Limb (tissue), 2 donors: ENCODE measurements around the gene COL4A6.

Experiments
- DNase-seq, 2 donors: peaks; one replicate each; pipeline ENCODE4 v3.0.0-alpha.2; 2016; ENCODE audit errors: extremely low spot score in 2 of 2

COL4A6 gene

GRCh38 chrX:108331126-108331909 lies 106.9 kb downstream of the COL4A6 start:
- DNase-seq, result no peak

DNA sequence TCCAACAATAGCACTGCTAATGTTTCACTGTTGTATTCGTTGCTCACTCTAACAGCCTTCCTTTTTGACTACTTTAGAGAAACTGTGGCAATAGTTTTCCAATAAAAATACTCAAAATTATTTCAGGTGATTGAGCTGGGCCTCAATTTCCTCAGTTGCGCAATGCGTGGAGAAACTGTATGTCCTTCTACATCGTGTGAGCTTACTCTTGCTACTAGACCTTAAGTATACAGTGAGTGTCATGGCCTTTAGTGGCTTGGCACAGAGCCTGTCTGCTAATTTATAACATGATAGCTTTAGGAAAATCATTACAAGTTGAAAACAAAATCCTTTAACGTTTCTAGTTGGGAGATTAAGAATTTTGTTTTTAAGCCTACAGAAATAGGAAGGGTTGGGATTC lies 114.5 kb downstream of the COL4A6 start:
- no peak for DNase-seq

DNA sequence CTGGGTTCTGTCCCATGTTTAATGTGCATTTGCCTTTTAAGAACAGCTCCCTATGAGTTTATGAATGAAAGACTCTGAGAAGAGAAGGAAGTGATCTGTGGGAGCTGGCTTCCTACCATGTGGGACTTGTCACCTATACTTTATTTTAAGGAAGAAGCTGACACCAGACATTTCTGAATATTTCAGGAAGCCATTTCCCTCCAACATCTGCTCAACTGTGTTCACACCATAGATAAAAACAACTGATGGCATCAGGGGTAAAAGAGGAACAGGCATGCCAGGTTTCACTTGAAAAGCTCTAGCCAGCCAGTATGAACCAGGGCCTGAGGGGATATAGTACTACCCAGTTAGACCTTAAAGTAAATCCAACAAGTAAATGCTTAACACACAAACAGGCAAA lies 116.0 kb downstream of the COL4A6 start:
- DNase-seq, result no peak

DNA sequence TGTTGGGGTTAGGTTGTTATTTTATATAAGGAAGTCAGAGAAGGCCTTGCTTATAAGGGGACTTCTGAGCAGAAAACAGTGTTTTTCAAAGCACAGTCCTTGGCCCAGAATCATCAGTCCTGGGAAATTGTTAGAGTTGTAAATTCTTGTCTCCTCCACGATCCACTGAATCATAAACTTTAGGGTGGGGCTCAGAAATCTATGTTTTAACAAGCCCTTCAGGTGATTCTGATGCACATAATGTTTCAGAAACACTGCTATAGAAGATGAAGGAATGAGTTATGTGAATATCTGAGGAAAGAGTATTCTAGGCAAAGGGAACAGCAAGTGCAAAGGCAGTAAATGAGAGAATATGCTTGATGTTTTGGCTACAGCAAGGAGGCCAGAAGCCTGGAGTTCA lies 121.8 kb downstream of the COL4A6 start:
- DNase-seq, result no peak

- no peak for DNase-seq
These were observed 124.6 kb downstream of the COL4A6 start for GRCh38 chrX:108313669-108314068.

DNA sequence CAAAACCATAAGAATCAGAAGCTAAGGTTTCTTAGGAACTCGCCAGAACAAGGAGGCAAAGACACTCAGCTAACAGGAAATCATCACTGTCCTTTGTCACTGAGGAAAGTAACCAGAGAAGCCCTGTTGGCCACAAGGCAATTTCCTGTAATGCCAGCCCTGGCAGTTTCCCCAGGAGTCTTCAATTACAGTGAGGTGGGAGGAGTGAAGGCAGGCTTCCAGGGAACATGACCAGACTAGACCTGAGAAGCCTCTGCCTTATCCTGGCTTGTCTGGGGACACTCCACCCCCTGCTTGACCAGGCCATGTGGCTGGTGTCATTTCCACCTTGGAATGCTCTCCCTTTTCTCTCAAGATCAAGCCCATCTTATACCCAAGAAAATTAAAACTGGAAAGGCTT lies 125.3 kb downstream of the COL4A6 start:
- peak in 1 of 2 donors; percentile 20 for DNase-seq

DNA sequence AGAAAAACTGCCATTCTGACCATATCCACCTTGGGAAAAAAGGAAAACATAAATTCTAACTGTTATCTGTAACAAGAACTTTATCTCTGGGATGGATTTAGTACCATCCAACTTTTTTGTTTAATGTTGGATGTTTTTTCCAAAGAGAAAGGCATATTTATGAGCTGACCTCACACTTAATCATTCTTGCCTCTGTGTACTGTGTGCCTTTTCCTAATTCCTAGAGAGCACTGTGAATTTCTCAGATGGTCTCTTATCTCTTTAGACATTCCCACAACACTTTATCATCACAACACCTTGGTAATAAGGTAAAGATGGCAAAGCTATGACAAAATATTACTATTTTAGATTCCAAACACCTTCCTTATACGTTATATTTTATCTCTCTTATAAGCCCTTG lies 126.2 kb downstream of the COL4A6 start:
- no peak for DNase-seq

GRCh38 chrX:108310506-108310905 lies 127.7 kb downstream of the COL4A6 start:
- DNase-seq, result no peak

GRCh38 chrX:108309144-108309543 lies 129.1 kb downstream of the COL4A6 start:
- no peak for DNase-seq

DNA sequence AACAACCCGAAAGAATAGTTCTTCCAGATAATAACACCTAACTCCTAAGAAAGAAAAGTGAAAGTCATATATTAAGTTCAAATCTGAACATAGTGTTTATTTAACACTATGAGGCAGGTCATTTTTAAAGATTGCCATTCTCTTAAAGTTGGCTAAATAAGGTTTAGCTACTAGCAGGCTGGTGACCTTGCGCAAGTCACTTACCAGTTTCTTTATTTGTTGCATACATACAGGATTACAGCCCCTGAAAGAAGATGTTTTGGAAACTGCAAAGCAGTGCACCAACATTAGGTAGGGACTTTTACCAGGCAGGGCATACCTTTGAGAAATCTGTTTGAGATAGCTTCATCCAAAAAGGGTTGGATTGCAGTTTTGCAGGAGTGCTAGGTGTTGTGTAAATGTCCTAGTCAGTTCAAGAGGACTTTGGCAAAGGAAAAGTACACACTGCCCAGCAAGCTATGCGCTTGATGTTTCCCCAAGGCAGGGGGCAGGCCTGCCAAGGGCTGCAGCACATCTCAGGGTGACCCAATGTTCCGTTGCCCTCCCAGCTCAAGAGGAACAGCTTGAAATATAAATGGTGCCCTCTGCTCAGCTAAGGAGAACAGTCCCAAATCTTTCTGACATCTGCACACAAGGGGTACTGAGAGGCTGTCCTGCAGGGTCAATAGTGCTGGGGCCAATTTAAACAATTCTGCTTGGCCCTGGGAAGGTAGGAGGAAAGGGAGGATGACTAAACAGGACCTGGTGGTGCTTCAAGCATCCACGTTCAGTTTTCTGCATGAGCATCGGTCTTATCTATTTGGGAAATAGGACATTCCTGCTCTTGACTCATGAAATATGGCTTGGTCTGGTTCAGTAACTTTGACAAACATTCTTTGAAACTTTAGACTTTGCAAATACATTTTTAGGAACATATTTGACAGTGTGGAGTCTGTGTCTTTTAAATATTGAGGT lies 130.8 kb downstream of the COL4A6 start:
- DNase-seq, result no peak

DNA sequence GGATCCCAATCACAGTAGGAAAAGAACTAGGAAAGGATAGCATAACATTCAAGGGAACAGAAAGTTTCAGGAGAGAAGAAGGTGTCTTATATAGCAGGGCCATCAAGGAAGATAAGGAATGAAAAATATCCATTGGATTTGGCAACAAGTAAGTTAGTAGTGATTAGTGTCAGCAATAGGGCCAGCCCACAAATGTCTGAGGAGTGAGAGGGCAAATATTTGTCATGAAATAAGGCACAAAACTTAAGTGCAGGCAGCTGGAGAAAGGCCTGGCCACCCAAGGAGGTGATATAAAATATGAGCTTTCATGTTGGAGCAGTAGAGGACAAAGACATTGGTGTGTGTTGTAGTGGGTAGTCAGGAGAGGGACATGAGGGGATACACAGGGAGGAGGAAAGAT lies 132.1 kb downstream of the COL4A6 start:
- no peak for DNase-seq

DNA sequence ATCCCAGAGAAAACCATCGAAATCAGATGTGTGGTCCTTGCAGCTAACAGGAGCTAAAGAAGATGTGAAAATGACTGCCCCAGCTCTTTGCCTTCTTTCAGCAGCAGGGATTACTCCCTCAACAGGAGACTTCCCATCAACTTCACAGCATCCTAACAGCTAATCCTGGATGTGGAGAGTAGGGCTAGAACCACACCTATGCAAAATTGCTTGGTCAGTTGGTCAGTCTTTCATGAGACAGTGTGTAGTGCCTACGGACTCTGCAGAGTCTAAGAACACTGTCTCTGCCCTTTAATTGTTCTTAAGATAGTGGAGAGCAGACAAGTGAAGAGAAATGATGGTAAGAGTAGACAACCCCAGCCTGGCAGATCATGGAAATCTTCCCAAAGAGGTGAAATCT lies 133.5 kb downstream of the COL4A6 start:
- no peak for DNase-seq

GRCh38 chrX:108304210-108304609 lies 134.0 kb downstream of the COL4A6 start:
- no peak for DNase-seq

DNA sequence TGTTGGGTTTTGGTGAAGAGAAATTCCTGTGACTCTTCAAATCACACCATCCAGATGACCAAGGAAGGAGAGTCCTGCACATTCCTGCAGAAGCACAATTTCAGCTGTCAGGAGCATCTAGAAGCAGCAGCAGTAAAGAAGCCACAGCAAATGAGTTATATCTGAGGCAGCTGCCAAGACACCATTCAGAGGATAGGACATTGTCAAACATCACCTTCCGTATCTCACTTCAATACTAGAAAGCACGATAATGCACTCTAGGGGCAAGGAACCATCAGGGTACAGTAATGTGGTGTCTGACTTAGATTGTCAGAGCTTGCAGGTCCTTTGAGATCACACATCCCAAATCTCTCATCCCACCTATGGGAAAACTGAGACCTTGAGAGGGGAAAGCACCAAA lies 134.5 kb downstream of the COL4A6 start:
- DNase-seq, result no peak

GRCh38 chrX:108299704-108300103 lies 138.5 kb downstream of the COL4A6 start:
- no peak for DNase-seq

GRCh38 chrX:108299101-108299591 lies 139.1 kb downstream of the COL4A6 start:
- peak; percentile 14 to 28 for DNase-seq

DNA sequence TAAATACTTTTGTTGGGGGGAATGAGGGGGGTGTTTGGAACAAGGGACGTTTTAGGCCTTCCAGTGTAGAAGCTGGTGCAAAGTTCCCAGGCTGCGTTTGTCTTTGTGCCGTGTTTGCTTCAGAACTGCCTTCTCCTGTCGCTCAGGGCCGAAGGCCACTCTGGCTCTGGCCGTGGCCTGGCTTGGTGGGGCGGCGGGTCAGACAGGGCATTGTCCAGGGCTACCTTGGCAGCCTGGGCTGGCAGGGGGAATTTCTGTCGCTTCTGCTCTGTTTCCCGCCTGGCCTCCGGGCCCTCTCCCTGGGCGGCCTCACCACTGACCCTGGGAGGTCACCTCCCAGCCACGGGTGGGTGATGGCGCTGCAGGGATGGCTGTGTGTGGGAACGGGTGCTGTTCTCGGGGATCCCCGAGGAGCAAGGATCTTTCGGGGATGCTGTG lies 140.0 kb downstream of the COL4A6 start:
- DNase-seq, result no peak

- DNase-seq, result no peak
These were observed 140.9 kb downstream of the COL4A6 start for GRCh38 chrX:108297290-108297689.

GRCh38 chrX:108292053-108292452 lies 146.2 kb downstream of the COL4A6 start:
- no peak for DNase-seq

GRCh38 chrX:108285918-108286317 lies 152.3 kb downstream of the COL4A6 start:
- no peak for DNase-seq

DNA sequence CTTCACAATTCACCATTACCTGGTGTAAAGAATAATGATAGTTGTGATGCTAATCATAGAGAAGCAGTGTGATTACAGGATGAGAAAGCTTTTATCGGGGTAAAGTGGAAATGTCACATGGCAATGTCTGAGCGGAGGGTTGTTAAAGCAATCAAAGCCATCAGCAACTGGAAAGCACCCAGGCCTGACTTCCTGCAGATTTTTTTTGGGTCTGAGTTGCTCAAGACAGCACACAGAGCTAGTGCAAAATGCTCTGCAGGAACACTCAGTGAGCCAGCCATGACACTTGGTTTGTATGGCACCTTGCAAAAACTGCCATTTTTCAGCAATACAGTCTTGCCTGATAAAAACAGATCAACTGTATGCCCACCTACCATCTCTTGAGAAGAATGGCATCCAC lies 152.9 kb downstream of the COL4A6 start:
- no peak for DNase-seq

GRCh38 chrX:108275732-108276131 lies 162.5 kb downstream of the COL4A6 start:
- DNase-seq, result no peak
